Measurements from ENCODE around the gene ASTN2. TPM values are rescaled to one million over a fixed set of nuclear protein-coding genes. Genes with fewer than 3 reads are reported as not detected.

The ASTN2 gene
- total RNA-seq, 1 experiment from 2014 or later, result 25.2 TPM

DNA sequence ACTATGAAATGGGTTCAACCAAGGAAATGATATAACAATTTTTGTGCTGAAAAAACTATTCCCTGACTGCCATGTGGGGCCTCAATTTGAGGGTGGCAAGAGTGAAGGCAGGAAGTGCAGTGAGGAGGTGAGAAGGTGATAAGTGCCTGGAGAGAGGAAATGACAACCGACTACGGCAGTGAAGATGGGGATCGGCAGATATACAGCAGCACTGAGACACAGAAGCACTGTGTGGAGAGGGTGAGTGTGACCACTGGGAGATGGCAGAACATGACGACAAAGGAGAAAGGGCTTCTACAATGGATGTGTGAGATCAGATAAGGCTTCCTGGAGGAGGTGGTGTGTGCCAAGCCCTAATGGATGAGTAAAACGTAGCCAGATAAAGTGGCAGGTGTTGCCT lies 456.0 kb downstream of the ASTN2 start:
- no peak for DNase-seq (ENCODE audit: low spot score)

DNA sequence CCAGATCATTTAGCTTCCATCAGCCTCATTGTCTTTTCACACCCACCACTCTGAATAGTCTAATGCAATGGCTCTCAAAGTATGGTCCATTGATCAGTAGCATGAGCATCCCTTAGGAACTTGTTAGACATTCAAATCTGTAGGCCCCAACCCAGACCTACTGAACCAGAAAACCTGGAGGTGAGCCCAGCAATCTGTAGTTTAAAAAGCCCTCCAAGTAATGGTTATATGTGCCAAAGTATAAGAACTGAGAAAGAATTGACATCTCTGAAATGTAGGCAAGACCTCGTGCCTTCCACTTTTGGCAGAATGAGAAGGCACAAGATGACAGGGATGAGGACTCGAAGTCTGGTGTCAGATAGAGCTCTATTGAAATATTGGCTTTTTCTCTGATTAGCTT lies 460.1 kb downstream of the ASTN2 start:
- in situ Hi-C loops (cut with HindIII; ENCODE audit: low sequenced_read_pairs), result no loop called here

More for the DNA sequence above, 456.0 kb downstream of the ASTN2 start:
- in situ Hi-C loops (cut with HindIII; ENCODE audit: low sequenced_read_pairs), result no loop called here

DNA sequence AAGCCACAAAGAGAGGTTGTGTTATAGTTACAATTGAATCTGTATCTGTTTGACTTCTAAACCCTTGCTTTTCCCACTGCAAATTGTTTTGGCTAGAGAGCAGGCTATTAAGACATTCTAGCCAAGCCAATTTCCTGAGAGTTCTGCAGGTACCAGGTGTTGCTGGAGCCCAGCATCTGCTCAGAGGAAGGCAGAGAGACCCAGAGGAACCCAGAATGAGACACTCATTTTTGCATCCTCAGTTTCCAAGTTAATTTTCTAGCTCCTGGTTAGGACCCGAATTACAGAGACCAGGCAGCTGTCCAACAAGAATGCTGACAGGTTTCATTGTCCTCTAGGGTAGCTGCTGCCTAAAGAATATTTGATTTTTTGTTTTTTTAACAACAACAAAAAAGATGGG lies 461.6 kb downstream of the ASTN2 start:
- in situ Hi-C loops (cut with HindIII; ENCODE audit: low sequenced_read_pairs), result no loop called here
- peak; percentile 88 for DNase-seq (ENCODE audit: low spot score)

More for the DNA sequence above, 460.1 kb downstream of the ASTN2 start:
- no peak for DNase-seq (ENCODE audit: low spot score)

DNA sequence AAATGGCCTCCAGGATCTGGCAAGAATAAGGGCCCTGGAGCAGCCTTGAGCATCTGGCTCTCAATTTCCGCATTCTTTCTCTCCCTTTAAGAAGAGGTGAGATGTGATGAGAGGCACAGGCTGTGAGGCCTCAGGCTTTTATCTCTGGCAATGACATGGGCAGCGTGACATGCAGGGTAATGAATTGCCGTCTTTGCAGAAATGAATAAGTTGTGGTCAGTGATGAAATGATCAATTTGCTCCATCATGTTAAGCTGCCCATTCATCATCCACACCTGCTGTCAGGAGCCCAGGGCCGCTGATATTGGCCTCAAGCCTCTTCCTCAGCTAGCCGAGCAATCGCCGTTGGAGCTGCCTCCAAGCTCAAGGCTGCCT lies 462.4 kb downstream of the ASTN2 start:
- peak; percentile 33 for DNase-seq (ENCODE audit: low spot score)
- in situ Hi-C loops (cut with HindIII; ENCODE audit: low sequenced_read_pairs), result no loop called here

DNA sequence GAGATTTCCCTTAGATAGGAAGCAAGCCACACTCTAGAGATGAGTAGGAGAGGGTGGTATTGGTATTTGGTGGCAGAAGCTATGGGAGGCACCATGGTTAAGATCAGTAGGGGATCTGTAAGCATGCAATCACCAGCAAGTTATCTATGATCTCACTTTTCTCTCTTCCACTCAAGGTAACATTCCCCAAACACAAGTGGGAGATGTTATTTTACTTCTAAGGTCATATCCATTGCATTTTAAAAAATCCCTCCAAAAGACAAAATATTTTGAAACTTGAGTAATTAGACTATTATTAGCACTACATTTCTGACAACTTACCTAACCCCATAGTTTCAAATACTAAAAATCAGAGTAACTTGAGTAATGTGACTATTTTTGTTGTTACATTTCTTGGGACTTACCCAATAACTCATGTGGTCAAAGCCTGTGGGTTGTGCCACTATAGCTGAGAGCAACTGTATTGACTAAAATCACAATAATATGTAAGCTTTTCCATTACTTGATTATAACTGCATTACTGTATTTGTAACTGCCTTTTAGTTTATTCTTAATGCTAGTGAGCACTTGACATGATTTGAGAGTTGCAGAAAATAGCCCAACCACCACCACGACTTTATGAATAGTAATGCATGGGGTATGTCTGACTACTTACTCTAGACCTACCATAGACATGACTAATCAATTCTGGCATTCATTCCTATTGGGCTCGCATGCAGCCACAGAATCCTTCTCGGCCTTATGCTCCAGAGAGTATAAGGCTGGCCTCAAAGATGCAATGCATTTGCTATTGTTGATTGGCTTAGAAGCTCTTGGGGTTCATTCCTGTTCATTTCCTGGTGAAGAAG lies 463.0 kb downstream of the ASTN2 start:
- no peak for DNase-seq (ENCODE audit: low spot score)

DNA sequence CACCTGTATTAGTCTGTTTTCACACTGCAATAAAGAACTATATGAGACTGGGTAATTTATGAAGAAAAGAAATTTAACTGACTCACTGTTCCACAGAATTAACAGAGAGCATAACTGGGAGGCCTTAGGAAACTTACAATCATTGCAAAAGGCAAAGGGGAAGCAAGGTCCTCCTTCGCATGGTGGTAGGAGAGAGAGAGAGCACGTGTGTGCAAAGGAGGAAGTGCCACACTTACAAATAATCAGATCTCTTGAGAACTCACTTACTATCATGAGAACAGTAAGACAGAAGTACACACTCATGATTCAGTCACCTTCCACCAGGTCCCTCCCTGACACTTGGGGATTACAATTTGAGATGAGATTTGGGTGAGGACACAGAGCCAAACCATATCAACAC lies 469.0 kb downstream of the ASTN2 start:
- in situ Hi-C loops (cut with HindIII; ENCODE audit: low sequenced_read_pairs), result no loop called here
- no peak for DNase-seq (ENCODE audit: low spot score)

More for the DNA sequence above, 463.0 kb downstream of the ASTN2 start:
- in situ Hi-C loops (cut with HindIII; ENCODE audit: low sequenced_read_pairs), result no loop called here

DNA sequence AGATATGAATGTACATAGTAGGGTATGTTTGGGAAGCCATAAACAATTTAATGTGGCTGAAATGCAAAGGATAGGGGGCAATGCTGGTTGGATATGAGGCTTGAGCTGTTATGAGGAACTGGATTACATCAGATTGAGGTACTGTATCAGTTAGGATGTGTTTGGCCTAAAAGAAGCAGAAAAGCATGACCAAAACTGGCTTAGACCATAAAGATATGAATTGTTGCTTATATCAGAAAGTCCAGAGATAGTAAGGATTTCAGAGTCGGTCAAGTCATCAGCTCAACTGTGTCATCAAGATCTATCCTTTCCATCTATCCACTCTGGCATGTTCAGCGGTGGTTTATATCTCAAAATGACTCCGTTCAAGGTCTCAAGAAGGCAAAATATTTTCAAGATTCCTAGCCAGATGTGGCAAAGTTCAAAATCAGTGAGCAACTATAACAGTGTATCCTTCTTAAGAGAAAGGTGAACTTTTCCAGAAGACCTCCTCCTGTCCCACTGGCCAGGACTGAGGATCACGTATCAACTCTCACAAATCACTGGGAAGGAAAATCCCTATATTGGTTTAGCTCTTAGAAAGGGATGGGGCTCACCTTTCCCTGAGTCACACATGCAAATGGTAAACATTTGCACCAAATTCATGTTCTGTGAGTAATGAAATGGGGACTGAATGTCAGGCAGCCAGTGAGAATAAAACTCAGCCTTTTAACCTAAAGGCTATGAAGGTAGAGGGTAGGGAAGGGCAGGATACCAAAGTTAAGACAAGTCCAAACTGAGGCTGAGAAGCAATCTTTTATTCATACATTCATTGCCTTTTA lies 469.9 kb downstream of the ASTN2 start:
- in situ Hi-C loops (cut with HindIII; ENCODE audit: low sequenced_read_pairs), result no loop called here
- no peak for DNase-seq (ENCODE audit: low spot score)

DNA sequence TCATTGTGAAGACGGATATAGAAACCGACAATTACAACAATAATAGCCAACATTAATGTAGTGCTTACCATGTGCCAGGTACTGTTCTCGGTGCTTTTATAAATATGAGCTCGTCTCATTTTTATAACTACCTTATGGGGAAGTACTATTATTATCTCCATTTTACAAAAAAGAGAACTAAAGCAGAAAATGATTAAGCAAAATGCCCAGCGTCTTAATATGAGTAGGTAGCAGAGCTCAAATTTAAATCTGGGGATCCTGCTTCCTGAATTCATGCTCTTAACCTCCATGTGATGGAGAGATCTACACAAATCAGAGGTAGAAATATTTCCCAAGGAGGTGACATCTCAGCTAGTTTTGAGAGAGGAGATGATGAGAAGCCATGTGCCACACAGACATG lies 470.9 kb downstream of the ASTN2 start:
- DNase-seq (ENCODE audit: low spot score), result no peak
- in situ Hi-C loops (cut with HindIII; ENCODE audit: low sequenced_read_pairs), result no loop called here

DNA sequence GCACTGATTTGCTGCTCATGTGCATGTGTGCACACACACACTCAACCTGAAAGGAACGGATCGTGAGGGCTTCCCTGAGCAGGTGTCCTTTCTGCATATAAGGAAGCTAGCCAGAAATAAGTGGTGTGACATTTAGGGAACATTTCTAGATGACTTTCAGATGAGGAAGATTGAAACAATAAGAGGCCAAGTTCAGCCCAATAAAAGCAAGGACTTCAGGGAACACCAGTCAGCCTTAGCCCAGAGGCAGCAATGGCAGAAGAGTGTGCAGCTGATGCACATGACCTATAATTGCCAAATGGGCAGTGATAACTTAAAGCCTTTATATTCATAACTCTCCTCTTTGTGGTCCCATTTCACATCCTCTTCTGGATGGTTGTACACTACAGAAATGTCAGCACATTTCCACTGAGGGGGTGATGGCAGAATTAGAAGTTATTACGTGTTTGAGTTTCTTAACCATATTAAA lies 472.2 kb downstream of the ASTN2 start:
- DNase-seq (ENCODE audit: low spot score), result no peak
- in situ Hi-C loops (cut with HindIII; ENCODE audit: low sequenced_read_pairs), result no loop called here

DNA sequence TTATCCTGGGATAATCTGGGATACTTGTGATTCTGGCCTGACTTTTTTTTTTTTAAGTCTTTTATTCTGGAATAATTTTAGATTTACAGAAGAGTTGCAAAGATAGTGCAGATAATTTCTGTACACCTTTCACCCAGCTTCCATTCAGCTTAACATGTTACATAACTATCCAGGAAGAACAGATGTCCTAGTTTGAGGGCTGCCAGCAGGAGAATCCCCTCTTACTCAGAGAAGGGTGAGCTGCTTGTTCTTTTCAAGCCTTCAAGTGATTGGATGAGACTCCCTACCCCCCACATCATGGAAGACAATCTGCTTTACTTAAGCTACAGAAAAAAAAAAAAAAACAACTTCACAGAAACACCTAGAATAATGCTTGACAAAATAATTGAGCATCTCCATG lies 473.6 kb downstream of the ASTN2 start:
- in situ Hi-C loops (cut with HindIII; ENCODE audit: low sequenced_read_pairs), result no loop called here
- peak; percentile 89 for DNase-seq (ENCODE audit: low spot score)

DNA sequence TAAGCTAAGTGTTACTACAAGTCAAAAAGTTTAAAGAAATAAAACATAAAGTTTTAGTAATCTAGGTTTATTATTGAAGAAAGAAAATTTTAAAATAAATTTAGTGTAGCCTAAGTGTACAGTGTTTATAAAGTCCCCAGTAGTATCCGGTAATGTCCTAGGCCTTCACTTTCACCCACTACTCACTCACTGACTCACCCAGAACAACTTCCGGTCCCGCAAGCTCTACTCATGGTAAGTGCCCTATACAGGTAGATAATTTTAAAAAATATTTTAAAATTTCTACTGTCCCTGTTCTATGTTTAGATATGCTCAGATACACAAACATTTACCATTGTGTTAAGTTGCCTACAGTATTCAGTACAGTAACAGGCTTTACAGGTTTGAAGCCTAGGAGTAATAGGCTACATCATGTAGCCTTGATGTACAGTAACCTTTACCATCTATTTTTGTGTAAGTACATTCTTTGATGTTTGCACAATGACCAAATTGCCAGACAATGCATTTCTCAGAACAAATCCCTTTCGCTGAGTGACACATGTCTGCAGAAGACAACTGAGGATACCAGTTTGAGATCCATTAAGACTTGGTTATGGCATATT lies 474.1 kb downstream of the ASTN2 start:
- DNase-seq (ENCODE audit: low spot score), result no peak

DNA sequence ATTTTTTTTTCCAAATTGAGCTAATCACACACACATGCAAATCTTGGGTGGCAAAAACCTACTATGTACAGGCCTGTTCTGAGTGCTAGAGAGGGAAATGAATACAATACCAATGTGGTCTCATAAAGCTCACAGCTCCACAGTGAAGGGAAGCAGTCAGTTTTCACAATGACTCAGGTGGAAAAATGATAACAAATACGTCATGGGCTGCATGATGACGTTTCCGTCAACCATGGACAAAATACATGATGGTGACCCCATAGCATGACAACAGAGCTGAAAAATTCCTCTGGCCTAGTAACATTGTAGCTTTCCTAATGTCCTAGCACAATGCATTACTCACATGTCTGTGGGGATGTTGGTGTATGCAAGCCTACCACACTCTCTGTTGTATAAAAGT lies 475.2 kb downstream of the ASTN2 start:
- DNase-seq (ENCODE audit: low spot score), result no peak

More for the DNA sequence above, 474.1 kb downstream of the ASTN2 start:
- in situ Hi-C loops (cut with HindIII; ENCODE audit: low sequenced_read_pairs), result no loop called here

DNA sequence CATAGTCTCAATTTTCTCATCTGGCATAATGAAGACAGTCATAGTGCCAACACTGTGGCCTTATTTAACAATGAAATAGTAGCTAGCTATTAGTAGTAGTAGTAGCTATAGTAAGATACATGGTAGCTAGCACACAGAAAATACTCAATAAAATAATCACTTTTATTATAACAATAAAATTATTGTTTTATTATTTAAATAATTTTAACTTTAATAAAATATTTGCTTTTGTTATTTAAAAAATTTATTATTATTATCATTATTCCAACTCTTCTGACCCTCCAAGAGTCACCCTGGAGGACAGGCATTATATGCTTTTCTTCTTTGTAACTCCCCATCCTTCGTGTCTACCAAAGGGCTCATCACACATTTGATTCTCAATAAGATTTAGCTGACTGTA lies 475.7 kb downstream of the ASTN2 start:
- in situ Hi-C loops (cut with HindIII; ENCODE audit: low sequenced_read_pairs), result no loop called here
- DNase-seq (ENCODE audit: low spot score), result no peak

More for the DNA sequence above, 475.2 kb downstream of the ASTN2 start:
- in situ Hi-C loops (cut with HindIII; ENCODE audit: low sequenced_read_pairs), result no loop called here

DNA sequence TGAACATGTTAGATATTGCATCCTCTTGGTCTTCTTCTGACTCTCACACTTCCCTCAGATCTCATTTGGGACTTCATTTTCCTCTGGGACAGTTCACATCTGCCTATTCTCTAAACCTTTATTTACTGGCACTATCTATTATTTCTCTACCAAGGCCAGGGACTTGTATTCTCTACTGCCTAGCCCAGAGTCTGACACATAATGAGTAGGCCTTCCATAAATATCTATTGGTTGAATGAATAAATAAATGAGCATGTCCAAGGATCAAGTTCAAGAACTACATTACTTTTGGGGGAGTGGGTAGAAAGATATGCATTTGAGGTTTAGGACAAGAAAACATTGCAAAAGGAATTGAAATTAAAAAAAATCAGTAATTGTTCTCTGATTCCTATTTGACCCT lies 477.5 kb downstream of the ASTN2 start:
- in situ Hi-C loops (cut with HindIII; ENCODE audit: low sequenced_read_pairs), result no loop called here
- DNase-seq (ENCODE audit: low spot score), result no peak

DNA sequence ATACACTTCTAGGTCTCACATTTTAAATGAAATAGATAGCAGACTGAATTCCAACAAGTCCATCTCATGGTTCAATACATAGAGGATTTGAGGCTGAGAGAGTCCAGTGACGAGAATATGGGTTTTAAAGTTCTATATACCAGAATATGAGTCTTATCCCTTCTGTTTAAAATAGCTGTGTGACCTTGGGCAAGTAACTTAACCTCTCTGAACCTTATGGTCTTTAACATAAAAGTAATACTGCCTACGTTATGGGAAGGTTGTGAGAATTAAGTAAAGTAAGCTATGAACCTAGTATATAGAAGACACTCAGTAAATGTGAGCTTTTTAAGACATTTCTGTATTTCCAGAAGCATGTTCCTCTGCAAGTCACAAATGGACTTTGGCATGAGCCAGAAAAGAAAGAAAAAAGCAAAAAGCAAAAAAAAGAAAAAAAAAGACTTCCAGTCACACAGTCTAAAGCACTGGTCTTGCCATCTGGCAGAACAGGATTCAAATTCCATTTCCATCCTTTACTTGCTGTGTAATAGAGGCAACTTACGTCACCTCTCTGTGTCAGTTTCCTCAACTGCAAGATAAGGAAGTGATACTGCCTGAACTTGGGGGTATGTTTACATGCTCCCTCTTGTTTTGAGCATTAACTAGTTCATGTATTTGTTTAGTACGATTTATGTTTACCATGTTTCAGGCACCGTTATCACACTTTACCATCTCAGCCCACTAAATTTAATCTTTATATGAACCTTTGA lies 479.5 kb downstream of the ASTN2 start:
- in situ Hi-C loops (cut with HindIII; ENCODE audit: low sequenced_read_pairs), result no loop called here

DNA sequence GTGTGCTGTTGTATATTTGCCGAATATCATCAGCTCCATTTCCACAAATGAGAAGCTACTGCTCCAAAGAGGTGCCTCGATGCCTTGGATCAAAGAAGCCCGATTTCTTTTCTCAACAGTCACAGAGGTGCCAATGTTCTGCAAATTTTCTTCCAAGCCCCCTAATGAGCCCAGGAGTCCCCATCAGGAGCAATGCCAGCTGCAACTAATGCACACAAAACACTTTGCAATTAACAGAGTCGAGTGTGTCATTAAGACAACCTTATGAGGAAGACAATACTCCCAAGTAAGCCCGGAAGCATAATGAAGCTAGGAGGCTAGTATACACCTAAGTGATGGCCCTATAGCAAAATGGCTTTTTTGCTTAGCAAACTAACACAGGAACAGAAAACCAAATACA lies 480.7 kb downstream of the ASTN2 start:
- DNase-seq (ENCODE audit: low spot score), result no peak
- in situ Hi-C loops (cut with HindIII; ENCODE audit: low sequenced_read_pairs), result no loop called here

More for the DNA sequence above, 479.5 kb downstream of the ASTN2 start:
- no peak for DNase-seq (ENCODE audit: low spot score)

DNA sequence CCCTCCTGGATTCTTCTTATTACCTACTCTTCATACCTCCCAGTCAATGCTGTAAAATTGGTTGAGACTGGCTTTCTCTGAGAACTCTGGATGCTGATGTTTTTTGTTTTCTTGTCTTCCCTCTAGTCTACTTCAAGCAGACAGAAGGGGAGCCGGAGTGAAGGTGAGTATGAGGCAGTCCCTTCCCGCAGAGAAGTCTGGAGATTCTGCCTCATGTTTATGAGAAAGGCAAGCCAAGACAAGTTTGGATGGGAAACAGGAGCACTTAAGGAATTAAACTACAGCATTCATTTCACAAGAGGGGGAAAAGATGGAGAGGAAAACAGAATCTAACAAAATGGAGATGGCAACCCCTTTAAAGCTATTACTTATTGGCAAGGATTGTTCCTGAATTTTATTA lies 481.6 kb downstream of the ASTN2 start:
- in situ Hi-C loops (cut with HindIII; ENCODE audit: low sequenced_read_pairs), result no loop called here
- peak; percentile 48 for DNase-seq (ENCODE audit: low spot score)

DNA sequence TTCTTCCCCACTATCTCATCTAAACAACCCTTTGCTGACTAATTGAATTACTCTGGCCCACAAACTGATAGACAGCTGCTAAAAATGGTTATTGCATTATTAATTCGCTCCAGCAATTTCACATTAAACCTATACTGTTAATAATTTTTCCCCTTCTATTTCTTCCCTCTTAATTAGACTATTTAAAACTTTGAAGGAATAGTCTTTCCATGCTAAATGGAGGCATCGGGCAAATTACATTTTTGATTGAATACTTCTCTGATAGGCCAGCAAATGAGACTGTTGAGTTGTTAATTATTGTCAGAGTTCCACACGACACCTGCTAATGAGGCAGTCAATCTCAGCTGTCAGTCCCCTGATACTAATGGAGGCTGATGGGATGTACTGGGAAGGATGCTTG lies 485.2 kb downstream of the ASTN2 start:
- in situ Hi-C loops (cut with HindIII; ENCODE audit: low sequenced_read_pairs), result no loop called here
- no peak for DNase-seq (ENCODE audit: low spot score)

DNA sequence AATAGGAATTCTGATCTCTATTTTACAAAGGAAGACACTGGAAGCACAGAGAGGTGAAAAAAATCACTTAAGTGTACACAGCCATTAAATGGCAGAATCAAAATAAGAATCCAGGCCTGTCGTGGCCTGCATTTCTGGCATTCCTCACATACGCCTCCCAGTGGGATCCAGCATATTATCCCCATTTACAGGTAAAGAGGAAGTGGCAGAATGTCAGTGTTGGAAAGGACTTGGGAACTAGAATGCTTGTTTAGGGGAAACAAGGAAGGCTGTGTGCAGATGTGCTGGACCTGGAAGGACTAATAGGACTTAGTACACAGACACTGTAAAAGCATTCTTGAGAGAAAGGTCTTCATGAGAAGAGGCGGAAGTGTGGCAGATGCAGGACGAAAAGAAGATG lies 486.0 kb downstream of the ASTN2 start:
- in situ Hi-C loops (cut with HindIII; ENCODE audit: low sequenced_read_pairs), result no loop called here
- DNase-seq (ENCODE audit: low spot score), result peak; percentile 46
